ENCODE results near the gene FHL1. TPM values are rescaled to one million over a fixed set of nuclear protein-coding genes. Genes with fewer than 3 reads are reported as not detected.

The FHL1 gene
- polyA plus RNA-seq, 1 of the 3 experiments (the other 2 are of a cell fraction) = 57.8 TPM

DNA sequence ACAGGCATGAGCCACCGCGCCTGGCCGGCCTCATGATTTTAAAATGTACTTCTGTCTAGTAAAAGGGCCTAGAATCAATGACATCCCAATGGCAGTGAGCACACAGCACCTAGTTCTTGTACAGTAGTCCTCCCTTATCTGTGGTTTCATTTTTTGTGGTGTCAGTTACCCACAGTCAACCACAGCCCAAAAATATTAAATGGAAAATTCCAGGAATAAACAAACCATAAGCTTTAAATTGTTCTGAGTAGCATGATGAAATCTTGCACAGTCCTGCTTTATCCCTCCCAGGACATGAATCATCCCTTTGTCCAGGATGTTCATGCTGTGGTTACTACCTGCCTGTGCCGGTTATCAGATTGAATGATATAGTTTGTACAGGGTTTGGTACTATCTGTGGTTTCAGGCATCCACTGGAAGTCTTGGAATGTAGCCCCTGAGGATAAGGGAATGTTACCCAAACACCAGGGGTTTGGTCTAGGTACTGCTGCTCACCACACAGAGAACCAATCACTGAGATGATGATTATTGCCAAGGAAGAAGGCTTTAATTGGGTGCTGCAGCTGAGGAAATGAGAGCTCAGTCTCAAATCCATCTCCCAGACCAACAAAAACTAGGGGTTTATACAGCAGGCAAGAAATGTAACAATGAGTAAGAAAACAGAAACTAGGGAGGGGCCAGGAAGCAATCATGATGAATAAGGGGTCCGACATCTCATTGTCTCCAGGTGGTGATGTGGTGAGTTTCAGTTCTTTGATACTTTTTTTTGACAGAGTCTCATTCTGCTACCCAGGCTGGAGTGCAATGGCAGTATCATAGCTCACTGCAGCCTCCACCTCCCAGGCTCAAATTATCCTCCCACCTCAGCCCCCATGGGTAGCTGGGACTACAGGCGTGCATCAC is 16.2 kb upstream of the FHL1 start:
- H3K27ac ChIP-seq (ENCODE audit: low read depth in 2 of 2, low read length in 1 of 2) = peak overlapping the region in 1 of 2 experiments; percentile 40; a peak in 2 of 4 replicates
- ChIA-PET CTCF (no interaction called here), POLR2A (no interaction called here)
- no peak overlapping the region for H2AFZ ChIP-seq (ENCODE audit: low read depth)
- DNase-seq = no peak
- H4K20me1 ChIP-seq (ENCODE audit: insufficient read depth) = no peaks in the 10 kb centered on the region
- no peaks in the 10 kb centered on the region for H3K9me2 ChIP-seq
- peaks cover 3% of the 10 kb centered on the region for H3F3A ChIP-seq (replicated peaks; ENCODE audit: insufficient read depth)
- TF ChIP-seq TEAD4 (IDR thresholded peaks at IDR 0.05; ENCODE audit: borderline replicate concordance, insufficient read depth) = peak; percentile 55; the same call in 1 of the 2 replicates
- no peak for TF ChIP-seq MXI1 (IDR thresholded peaks at IDR 0.05; ENCODE audit: low read depth, low read length)
- peak; percentile 64 for TF ChIP-seq FOSL2 (IDR thresholded peaks at IDR 0.05; ENCODE audit: borderline replicate concordance, low read depth)
- peak in 1 of 2 experiments; percentile 77; a peak in 1 of 4 replicates for TF ChIP-seq EP300 (IDR thresholded peaks at IDR 0.05; ENCODE audit: borderline replicate concordance in 1 of 2, low read depth in 1 of 2, low read length in 1 of 2)
- peak; percentile 82 for TF ChIP-seq TCF12 (IDR thresholded peaks at IDR 0.05)
- no peak for TF ChIP-seq SIN3A (IDR thresholded peaks at IDR 0.05; ENCODE audit: borderline replicate concordance, low read depth, low read length)
- no peak for TF ChIP-seq RAD21 (IDR thresholded peaks at IDR 0.05; ENCODE audit: low read length)
- TF ChIP-seq PBX3 (IDR thresholded peaks at IDR 0.05) = peak; percentile 85
- peak; percentile 43; the same call in 1 of the 2 replicates for TF ChIP-seq NFIC (IDR thresholded peaks at IDR 0.05; ENCODE audit: borderline replicate concordance)
- 0 out of 2 replicates have a peak, but pooled peaks have one; percentile 13 for TF ChIP-seq RXRA (IDR thresholded peaks at IDR 0.05; ENCODE audit: borderline replicate concordance, low read depth)
- peak; percentile 46; the same call in 1 of the 2 replicates for TF ChIP-seq JUND (IDR thresholded peaks at IDR 0.05)
- H3K9me3 ChIP-seq = no peaks in the 10 kb centered on the region
- WGBS (ENCODE audit: low lambda C conversion rate) = 46% methylated on average over 6 of the region's 6 CpGs
- no peak overlapping the region for H3K9ac ChIP-seq
- no peaks in the 10 kb centered on the region; a peak in 1 of 4 replicates for H3K4me1 ChIP-seq (ENCODE audit: control insufficient read depth in 1 of 2, insufficient read depth in 2 of 2, low read depth in 1 of 2, low read length in 1 of 2)
- H3K79me2 ChIP-seq (ENCODE audit: insufficient read depth) = no peaks in the 10 kb centered on the region
- no peak overlapping the region for H3K4me3 ChIP-seq (ENCODE audit: low read depth in 2 of 2, low read length in 1 of 2)
- H3K27me3 ChIP-seq (ENCODE audit: insufficient read depth) = peaks cover 12% of the 10 kb centered on the region; the same call in 1 of the 2 replicates
- no peaks in the 10 kb centered on the region for H3K36me3 ChIP-seq (replicated peaks in 1 of 2; ENCODE audit: control insufficient read depth in 1 of 2, insufficient read depth in 2 of 2, low read length in 1 of 2)
- no peak overlapping the region for H3K4me2 ChIP-seq

GRCh38 chrX:136138939-136139338 is 8.4 kb upstream of the FHL1 start:
- Histone ChIP-seq H3K27ac (ENCODE audit: low read depth in 2 of 2, low read length in 1 of 2) (no peak overlapping the region), H3K9me2 (no peaks in the 10 kb centered on the region), H3K9me3 (no peaks in the 10 kb centered on the region), H3K27me3 (ENCODE audit: insufficient read depth) (peaks cover 12% of the 10 kb centered on the region; the same call in 1 of the 2 replicates), H3K79me2 (ENCODE audit: insufficient read depth) (no peaks in the 10 kb centered on the region), H3F3A (replicated peaks; ENCODE audit: insufficient read depth) (no peaks in the 10 kb centered on the region), H4K20me1 (ENCODE audit: insufficient read depth) (no peaks in the 10 kb centered on the region), H3K9ac (no peak overlapping the region), H3K4me2 (no peak overlapping the region), H3K36me3 (replicated peaks in 1 of 2; ENCODE audit: control insufficient read depth in 1 of 2, insufficient read depth in 2 of 2, low read length in 1 of 2) (no peaks in the 10 kb centered on the region), H2AFZ (ENCODE audit: low read depth) (no peak overlapping the region), H3K4me3 (ENCODE audit: low read depth in 2 of 2, low read length in 1 of 2) (no peak overlapping the region), H3K4me1 (ENCODE audit: control insufficient read depth in 1 of 2, insufficient read depth in 2 of 2, low read depth in 1 of 2, low read length in 1 of 2) (no peaks in the 10 kb centered on the region)
- ChIA-PET POLR2A (no interaction called here), CTCF (no interaction called here)
- TF ChIP-seq, protein P1, sequence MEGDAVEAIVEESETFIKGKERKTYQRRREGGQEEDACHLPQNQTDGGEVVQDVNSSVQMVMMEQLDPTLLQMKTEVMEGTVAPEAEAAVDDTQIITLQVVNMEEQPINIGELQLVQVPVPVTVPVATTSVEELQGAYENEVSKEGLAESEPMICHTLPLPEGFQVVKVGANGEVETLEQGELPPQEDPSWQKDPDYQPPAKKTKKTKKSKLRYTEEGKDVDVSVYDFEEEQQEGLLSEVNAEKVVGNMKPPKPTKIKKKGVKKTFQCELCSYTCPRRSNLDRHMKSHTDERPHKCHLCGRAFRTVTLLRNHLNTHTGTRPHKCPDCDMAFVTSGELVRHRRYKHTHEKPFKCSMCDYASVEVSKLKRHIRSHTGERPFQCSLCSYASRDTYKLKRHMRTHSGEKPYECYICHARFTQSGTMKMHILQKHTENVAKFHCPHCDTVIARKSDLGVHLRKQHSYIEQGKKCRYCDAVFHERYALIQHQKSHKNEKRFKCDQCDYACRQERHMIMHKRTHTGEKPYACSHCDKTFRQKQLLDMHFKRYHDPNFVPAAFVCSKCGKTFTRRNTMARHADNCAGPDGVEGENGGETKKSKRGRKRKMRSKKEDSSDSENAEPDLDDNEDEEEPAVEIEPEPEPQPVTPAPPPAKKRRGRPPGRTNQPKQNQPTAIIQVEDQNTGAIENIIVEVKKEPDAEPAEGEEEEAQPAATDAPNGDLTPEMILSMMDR (IDR thresholded peaks at IDR 0.05) = no peak
- TF ChIP-seq RXRA (IDR thresholded peaks at IDR 0.05; ENCODE audit: borderline replicate concordance, low read depth) = no peak
- WGBS (ENCODE audit: low lambda C conversion rate) = 44% methylated on average over 4 of the region's 4 CpGs
- no peak for DNase-seq
